ENCODE measurements around the gene LRMDA.

The LRMDA gene

DNA sequence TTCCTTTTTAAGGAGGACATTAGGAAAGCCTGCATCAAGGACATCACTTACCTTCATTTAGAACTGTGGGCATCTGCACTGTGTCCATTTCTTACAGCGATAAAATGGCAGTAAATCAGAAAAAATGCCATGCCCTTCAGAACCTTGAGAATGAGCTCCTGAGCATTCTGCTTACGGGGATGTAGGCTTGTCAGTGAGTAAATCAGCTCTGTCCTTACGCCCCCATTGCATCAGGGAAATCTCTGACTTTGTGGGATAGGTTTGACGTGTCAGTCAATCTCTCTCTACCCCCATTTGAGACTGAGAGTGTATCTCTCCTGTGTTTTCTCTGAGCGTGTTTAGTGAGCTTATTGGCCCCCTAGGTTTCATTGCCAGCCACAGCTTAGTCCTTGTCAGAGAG is 837.1 kb downstream of the LRMDA start:
- DNase-seq (ENCODE audit: low read depth in 2 of 2), result no peak

DNA sequence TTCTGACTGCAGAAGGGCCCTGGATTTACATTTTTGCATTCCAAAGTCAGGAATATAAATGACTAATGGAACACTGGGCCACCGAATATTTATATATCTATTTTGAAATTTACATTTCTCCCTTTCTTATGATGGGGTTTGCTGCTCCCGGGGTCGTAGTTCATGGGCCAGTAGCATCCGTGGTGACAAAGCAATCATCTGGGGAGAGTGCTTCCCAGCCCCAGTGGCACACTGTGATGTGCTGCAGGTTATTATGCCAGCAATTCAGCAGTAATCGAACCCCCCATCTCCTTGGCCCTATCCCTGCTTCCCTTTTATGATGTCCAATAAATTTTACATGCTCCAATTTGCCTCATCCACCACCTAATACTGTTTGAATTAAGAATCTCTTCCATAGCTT is 837.5 kb downstream of the LRMDA start:
- DNase-seq (ENCODE audit: low read depth in 2 of 2), result no peak

DNA sequence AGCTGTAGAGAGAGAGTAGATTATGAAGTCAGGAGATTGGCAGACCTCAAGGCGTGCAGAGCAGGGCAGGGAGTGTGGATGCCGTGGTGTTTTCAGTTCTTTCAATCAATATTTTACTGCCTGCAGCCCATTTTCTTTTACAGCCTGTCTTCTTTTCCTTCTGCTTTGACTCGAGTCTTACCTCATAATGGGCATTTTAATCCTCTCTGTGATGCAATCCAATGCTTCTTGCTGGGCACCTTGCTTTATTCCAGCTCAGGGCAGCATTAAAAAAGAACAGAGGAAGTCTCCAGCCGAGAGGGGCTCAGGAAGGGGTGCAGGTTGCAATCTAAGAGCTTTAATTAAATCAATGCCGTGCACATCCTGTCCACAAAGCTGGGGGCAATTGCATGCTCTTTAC is 839.0 kb downstream of the LRMDA start:
- DNase-seq (ENCODE audit: low read depth in 2 of 2), result no peak

DNA sequence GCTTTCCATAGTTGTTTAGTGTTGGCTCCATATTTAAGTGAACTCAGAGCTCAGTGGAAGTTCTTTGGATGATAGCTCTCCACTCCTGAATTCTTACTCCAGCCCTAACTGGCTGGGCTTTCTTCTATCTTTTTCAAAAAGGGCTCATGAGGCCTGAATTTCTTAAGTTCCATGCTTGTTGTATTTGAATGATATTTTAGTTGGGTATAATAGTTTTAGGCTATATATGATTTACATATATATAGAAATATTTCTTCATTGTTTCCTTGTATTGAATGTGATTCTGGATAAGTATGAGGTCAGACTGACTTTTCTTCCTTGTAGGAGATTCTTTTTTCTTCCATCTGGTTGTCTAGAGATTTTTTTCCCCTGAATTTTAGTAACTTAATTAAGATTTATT is 843.5 kb downstream of the LRMDA start:
- no peak for DNase-seq (ENCODE audit: low read depth in 2 of 2)

DNA sequence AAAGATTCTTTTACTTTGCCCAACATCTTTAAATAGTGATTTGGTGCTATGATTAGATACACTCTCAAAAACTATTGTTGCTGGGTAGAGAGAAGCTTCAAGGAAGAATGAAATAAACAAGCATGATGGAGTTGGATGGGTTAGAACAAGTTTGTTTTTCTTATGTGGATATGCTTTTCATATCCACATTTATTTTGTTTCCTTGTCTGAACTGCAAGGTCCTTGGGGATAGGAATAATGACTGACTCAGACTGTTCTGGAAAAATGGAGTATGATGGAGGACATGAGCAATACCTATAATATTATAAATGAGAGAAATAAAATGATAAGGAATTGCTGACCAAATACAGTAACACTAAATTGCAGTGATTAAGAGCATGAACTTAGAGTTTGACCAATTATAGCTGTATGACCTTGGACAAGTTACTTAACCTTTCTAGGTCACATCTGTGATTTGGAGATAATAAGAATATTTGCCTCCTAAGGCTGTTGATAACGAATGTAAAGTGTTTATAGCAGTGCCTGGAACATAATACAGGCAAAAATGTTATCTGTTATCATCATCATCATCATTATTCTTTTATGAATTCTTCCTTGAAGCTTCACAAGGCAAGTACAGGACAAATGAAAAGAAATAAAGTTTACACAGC is 847.5 kb downstream of the LRMDA start:
- no peak for DNase-seq (ENCODE audit: low read depth in 2 of 2)

DNA sequence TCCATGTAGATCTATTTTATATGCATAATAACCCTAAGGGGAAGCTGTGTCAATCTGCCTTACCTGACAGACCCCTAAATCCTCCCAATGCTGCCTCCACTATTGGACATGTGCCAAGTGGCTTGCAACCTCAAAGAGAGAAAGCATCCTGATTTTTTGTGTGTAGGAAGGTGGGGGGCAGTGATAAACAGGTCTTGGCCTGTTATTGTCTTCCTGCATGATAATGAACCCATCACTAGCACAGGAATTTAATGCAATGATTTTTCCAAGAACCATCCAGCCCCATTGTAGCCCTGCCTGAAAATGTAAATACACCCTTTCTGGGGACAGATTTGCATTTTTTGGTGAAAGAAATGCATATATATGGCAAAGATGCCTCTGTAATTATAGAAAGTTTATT is 850.2 kb downstream of the LRMDA start:
- DNase-seq (ENCODE audit: low read depth in 2 of 2), result no peak

DNA sequence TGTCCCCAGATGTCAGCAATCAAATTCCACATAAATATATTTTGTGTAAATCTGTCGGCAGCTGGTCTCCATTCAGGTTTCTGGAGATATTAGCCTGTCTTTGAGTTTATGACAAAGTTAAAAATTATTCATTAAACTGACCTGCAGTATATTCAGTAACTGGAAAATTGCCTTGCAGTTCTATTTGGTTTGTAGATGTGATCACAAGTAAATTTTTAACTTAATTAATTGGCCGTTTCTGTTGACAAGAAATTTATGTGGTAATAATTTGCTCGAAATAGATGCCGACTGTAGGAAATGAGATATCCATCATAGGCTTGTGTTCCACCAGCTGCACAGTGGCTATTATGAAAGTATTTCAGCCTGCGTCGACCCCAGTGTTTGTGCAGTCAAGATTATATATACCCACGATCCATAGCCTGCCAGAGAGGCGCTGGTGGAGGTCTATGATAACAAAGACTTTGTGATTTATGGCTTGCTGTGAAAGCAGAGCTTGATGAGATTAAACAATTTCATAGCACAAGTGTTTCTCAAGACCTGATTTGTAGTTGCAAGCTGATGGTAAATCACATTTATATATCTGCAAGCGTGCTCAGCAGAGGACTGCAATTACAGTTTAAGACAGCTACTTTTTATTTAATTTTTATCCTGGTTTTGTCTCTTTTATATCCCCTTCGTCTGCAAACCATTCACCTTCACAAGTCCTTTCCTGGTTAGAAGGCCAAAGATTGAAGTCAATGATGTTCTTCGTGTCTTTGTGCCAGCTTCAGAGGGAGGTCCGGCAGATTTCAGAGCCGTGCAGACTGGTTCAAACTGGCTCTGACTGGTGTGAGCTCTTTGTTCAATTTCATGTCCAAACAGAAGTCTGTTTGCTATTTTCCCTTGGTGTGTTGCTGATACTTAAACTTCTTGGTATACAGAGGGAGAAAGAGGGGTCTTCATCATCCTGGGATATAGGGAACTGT is 850.9 kb downstream of the LRMDA start:
- DNase-seq (ENCODE audit: low read depth in 2 of 2), result peak; percentile 90 to 91

DNA sequence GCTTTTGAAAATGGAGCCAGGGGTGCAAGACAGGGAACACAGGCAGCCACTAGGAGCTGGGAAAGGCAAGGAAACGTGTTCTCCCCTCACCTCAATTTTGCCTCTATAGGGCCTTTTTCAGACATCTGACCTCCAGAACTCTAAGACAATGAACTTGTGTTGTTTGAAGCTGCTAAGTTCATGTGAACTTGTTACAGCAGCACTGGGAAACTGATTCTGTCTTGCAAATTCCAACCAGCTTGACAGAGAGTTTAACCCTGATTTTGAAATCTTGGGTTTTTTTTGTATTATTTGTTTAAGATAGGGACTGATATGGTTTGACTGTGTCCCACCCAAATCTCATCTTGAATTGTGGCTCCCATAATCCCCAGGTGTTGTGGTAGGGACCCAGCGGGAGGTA is 852.9 kb downstream of the LRMDA start:
- no peak for DNase-seq (ENCODE audit: low read depth in 2 of 2)

DNA sequence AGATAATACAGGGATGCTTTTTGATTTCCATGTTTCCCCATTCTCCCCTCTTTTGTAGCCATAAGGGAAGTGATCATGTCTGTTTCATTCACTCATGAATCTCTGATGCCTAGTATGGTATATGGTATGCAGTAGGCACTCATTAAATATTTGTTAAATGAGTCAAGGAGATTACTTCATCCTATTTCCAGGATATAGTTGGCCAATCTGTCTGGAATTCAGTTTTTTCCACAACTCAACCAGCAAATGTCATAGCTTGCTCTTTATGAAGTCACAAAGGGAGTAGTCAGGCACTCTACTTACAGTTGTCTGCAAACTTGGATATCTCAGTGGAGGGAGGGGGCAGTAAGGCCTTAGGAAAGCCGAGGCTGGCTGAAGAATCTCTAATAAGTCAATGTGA is 853.6 kb downstream of the LRMDA start:
- peak; percentile 51 to 64 for DNase-seq (ENCODE audit: low read depth in 2 of 2)

DNA sequence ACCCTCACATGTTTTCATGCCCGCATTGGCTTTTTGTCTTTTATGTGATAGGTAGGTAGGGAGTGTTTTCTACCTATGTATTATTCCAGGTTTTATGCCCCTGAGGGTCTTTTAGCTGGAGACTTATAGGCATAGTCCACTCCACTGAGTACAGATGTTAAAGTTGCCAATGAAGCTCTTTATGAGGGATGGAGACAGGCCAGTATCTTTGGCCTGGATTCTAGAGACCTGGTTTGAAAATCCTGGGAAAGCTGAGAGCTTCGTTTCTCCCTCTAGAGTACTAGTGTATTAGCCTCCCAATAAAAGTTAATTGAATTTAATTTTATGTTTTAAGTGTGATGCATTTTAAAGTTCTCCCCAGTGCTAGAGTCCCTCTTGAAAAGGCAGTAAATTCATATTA is 854.1 kb downstream of the LRMDA start:
- no peak for DNase-seq (ENCODE audit: low read depth in 2 of 2)

DNA sequence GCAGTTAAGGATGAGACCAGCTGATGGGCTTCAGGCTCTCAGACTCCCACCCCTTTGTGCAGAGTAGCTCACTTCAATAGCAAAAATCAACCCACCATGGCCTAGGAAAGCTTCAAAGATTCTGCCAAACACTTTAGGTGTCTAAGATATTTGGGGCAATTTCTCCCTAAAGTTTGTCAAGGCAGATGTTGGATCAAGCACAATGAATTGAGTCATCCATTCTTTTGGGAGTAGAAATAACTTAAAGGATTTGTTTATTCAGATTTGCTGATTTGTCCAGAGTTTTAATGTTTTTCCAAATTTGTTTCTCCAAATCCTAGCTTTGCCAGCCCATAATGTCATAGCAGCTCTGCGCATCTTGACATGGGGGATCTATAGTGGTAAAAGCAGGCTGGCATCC is 855.1 kb downstream of the LRMDA start:
- DNase-seq (ENCODE audit: low read depth in 2 of 2), result no peak

DNA sequence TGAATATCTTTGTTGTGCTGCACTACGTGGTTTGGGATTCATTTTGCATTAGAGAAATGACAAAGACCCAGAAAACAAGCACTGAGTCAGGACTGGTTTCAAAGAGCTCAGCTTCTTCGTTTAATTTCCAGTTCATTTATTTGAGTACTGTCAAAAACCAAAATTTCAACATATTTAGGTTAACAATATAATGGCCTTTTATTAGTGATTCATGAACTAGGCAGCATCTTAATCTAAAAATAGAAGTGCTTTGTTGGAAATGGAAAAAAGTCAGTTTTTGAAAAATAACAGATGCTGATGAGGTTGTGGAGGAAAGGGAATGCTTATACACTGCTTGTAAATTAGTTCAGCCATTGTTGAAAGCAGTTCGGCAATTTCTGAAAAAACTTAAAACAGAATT is 856.4 kb downstream of the LRMDA start:
- DNase-seq (ENCODE audit: low read depth in 2 of 2), result peak in 1 of 2 experiments; percentile 35

DNA sequence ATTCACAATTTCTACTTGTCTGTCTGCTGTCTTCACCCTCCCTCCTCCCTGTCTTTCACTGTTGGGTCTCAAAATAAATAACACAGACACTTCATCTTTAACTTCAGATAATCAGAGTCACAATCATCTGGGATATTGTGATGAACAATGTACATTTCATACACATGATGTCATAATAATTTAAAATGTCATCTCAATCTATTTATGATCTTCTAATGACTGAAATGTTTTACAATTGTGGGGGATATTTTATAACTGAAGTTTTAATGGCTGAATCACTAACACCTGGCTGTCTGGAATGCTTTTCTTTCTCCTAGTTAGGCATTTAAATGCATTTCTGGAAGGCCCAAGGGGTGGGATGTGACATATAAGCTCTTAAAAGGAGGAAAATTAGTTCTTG is 859.8 kb downstream of the LRMDA start:
- DNase-seq (ENCODE audit: low read depth in 2 of 2), result peak in 1 of 2 experiments; percentile 38

DNA sequence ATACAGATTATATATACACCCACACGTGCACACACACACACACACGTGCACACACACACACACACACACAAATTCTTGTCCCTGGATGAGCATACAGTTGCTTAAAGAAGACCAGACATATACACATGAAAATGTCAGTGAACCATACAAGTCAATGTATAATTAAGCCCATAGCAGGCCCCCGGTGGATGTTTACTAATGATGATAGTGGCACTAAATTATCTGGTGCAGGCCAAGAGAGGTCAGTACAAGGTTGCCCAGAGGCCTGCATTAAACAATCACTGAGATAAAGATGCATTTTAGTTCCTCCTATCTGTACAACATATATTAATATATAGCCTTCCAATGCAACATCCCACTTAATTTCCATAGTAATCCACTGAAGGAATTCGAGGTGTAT is 860.5 kb downstream of the LRMDA start:
- no peak for DNase-seq (ENCODE audit: low read depth in 2 of 2)

DNA sequence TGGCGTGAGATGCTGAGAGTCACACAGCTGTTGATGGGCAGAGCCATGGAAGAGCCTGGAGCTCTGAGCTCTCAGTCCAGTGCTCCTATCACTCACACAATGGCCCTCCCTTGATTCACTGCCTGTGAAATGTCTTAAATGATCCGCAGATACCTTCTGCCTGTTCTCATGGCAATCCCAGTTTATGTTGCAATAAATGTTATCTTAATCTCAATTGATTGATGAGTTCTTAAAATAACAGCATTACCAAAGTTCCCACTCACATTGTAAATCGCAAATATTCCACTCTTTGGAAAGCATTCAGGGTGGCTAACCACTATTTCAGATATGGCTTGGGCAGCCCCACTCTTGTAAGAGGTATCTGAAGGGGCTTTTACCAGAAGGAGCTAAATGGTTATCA is 865.5 kb downstream of the LRMDA start:
- no peak for DNase-seq (ENCODE audit: low read depth in 2 of 2)

DNA sequence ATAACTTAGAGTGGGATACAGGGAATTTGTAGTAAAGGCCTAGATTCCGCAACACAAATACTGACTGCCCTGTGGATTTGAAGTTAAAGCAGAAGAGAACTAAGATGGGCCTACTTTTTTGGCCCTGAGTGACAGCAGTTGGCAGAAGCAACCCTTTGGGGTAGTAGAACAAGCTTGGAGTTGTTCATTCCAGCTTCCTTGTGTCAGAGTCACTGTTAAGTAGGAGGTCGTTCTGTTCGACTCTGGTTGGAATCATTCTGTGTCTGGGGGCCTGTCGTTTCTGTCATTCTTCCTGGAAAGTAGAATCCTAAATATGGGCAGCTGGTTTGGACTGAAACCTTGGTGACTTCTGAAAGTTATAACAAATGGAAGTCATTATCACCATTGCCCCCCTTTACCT is 865.9 kb downstream of the LRMDA start:
- DNase-seq (ENCODE audit: low read depth in 2 of 2), result no peak

DNA sequence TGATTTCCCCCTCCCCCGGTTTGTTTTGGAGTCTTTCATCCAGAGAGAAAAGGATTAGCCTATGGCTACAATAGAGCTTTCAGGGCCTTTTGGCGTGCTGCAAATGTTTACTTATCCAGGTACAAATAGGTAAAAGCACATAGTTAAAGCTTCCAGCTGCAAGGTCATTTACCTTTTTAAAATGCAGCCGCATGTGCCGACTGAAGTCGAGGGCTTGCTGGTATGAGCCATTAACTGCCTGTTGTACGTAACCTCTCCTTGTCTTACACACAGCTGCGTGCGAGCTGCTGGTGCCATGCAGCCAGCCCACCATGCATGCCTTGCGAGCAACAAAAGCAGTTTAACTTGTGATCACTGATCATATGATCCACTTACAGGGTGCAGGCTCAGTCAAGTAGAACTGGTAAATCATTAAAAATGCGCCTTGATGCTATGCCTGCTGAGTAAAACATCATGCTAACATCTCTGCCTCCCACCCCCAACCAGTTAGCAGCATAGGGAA is 866.4 kb downstream of the LRMDA start:
- no peak for DNase-seq (ENCODE audit: low read depth in 2 of 2)

DNA sequence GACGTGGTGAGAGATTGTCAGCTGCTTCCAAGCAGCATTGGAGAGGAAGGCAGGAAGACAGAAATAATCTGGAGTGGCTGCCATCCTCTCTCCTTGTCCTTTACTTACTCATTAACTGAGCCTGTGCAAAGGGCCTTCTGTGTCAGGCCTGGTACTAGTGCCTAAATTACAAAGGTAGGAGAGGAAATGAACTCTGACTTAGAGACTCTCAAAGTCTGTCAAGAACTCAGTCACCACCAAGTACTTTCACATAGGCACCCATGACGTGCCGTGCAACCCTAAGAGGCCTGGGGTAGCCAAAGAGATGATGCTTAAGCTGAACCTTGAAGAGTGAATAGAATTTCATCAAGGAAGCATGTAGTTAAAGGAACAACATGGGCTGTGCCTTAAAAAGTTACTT is 866.9 kb downstream of the LRMDA start:
- no peak for DNase-seq (ENCODE audit: low read depth in 2 of 2)

DNA sequence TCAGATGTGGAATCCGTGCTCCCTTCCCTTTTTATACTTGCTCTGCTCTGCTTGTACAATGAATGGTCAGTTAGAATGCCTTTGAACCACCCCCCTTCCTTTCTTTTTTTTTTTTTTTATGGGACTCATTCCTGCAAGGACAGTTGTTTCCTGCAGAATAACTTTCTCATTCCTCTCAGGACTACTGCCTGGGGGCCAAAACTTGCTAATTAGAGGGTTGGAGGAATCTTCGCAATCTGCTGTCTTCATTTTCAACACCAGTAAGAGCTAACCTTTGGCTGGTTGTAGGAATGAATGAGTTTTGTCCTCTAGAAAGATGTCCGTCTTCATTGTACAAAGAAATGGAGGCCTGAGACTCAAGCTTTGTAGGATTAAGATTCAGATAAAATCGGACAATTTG is 868.1 kb downstream of the LRMDA start:
- no peak for DNase-seq (ENCODE audit: low read depth in 2 of 2)

DNA sequence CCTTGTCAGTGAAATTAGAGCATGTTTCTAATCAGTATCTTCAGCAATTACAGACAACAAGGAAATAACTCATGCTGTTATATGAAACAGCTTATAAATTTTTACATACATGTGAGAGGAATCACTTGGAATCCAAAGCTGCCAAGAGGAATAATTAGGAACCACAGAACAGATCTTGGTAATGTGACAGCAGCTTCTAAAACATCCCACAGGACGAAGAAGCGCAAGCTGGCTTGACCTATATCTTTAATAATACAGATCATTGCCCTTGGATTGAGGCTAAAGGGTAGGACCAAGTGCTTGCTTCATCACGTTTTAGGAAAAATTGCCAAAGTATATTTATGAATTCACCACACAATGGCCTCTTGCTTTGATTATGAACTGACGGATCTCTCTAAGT is 869.8 kb downstream of the LRMDA start:
- DNase-seq (ENCODE audit: low read depth in 2 of 2), result no peak

DNA sequence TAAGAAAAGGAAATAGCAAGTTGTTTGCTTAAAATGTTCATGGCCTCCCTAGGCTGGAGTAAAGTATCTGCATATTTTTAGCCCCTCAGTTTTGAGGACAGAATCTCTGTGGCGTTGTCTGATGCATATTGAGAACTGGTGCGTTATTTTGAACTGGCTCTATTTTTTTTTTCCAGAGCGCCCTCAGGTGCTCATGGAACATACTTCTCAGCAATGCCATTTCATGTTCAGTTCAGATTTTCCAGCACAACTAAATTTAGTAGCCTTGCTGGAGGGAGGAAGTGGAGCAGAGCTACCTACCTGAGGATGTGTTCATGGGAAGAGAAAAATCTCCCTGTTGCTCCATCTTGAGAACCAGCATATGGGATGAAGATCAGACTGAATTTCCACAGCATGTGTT is 870.5 kb downstream of the LRMDA start:
- no peak for DNase-seq (ENCODE audit: low read depth in 2 of 2)

DNA sequence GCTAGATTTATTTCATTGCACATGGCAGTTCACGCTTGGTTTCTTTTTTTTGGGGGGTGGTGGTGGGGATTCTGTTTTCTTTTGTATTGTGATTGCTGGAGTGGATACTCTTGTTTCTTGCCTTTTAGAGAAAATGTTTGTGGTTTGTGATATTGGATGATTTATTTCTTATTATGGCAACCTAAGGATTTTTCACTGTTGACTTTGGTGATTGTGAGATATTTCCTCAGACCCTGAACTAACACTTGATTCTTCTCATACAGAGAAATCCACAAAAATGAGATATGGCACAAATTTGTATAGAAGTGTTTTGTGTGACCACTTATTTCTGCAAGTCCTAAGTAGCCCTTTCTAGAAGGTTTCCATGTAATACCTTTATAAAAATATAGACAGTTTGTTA is 871.1 kb downstream of the LRMDA start:
- peak in 1 of 2 experiments; percentile 36 for DNase-seq (ENCODE audit: low read depth in 2 of 2)
